ENCODE measurements around the gene SFTA2. TPM values are rescaled to one million over a fixed set of nuclear protein-coding genes. Genes with fewer than 3 reads are reported as not detected.

SFTA2 gene
- total RNA-seq, 2 experiments from 2014 or later: not detected

- Histone ChIP-seq H4K20me1 (ENCODE audit: insufficient read depth, low read length) (no peaks in the 10 kb centered on the region), H3K79me2 (ENCODE audit: insufficient read depth, low read depth, low read length) (no peaks in the 10 kb centered on the region), H3K4me1 (ENCODE audit: insufficient read depth, low read length, poor library complexity, severe bottlenecking) (no peaks in the 10 kb centered on the region), H3K9me3 (ENCODE audit: low read length) (no peaks in the 10 kb centered on the region), H3K27ac (ENCODE audit: low read depth, low read length, poor library complexity, severe bottlenecking) (no peak overlapping the region), H3K4me2 (ENCODE audit: low read length) (no peak overlapping the region), H3K9me2 (ENCODE audit: insufficient read depth, low read length) (no peaks in the 10 kb centered on the region), H2AFZ (ENCODE audit: low read length) (no peak overlapping the region), H3K4me3 (ENCODE audit: low read depth, low read length, poor library complexity, severe bottlenecking) (no peak overlapping the region), H3K36me3 (ENCODE audit: insufficient read depth, low read length) (peaks cover 14% of the 10 kb centered on the region; the same call in 1 of the 2 replicates)
- TF ChIP-seq, protein P1, sequence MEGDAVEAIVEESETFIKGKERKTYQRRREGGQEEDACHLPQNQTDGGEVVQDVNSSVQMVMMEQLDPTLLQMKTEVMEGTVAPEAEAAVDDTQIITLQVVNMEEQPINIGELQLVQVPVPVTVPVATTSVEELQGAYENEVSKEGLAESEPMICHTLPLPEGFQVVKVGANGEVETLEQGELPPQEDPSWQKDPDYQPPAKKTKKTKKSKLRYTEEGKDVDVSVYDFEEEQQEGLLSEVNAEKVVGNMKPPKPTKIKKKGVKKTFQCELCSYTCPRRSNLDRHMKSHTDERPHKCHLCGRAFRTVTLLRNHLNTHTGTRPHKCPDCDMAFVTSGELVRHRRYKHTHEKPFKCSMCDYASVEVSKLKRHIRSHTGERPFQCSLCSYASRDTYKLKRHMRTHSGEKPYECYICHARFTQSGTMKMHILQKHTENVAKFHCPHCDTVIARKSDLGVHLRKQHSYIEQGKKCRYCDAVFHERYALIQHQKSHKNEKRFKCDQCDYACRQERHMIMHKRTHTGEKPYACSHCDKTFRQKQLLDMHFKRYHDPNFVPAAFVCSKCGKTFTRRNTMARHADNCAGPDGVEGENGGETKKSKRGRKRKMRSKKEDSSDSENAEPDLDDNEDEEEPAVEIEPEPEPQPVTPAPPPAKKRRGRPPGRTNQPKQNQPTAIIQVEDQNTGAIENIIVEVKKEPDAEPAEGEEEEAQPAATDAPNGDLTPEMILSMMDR (conservative IDR thresholded peaks at IDR 0.05; ENCODE audit: low read length): no peak
- TF ChIP-seq EZH2phosphoT487 (IDR thresholded peaks at IDR 0.05; ENCODE audit: borderline replicate concordance, low read depth, low read length): no peak
- intact Hi-C loops (cut with micrococcal nuclease; ENCODE audit: unreplicated experiment): no loop called here
- DNase-seq (ENCODE audit: low spot score): no peak
- ChIA-PET POLR2A (no interaction called here), CTCF (ENCODE audit: unreplicated experiment) (interaction anchor here (0.6 to 0.7 kb wide), 2 partner anchors 11 to 12 kb away, joined by 3 read pairs; partner anchors contain the start of gene DDR1)
- no TSS peak for BruUV-seq (replicated peaks)
These were observed 35.4 kb downstream of the SFTA2 start for GRCh38 chr6:30896541-30896940.

GRCh38 chr6:30895343-30895742 lies 36.6 kb downstream of the SFTA2 start:
- H4K20me1 ChIP-seq (ENCODE audit: insufficient read depth, low read length): no peaks in the 10 kb centered on the region
- H3K79me2 ChIP-seq (ENCODE audit: insufficient read depth, low read depth, low read length): no peaks in the 10 kb centered on the region
- ChIA-PET POLR2A (interaction anchor here (1.0 kb wide), 1 partner anchor 12 kb away, joined by 3 read pairs; no protein-coding TSS in a partner anchor), CTCF (ENCODE audit: unreplicated experiment) (no interaction called here)
- intact Hi-C loops (cut with micrococcal nuclease; ENCODE audit: unreplicated experiment): no loop called here
- H3K4me2 ChIP-seq (ENCODE audit: low read length): no peak overlapping the region
- no peak overlapping the region for H3K27ac ChIP-seq (ENCODE audit: low read depth, low read length, poor library complexity, severe bottlenecking)
- H3K4me3 ChIP-seq (ENCODE audit: low read depth, low read length, poor library complexity, severe bottlenecking): no peak overlapping the region
- no peak for DNase-seq (ENCODE audit: low spot score)
- H3K9me2 ChIP-seq (ENCODE audit: insufficient read depth, low read length): no peaks in the 10 kb centered on the region
- no peaks in the 10 kb centered on the region for H3K4me1 ChIP-seq (ENCODE audit: insufficient read depth, low read length, poor library complexity, severe bottlenecking)
- H3K36me3 ChIP-seq (ENCODE audit: insufficient read depth, low read length): peaks cover 15% of the 10 kb centered on the region; the same call in 1 of the 2 replicates
- no peak overlapping the region for H2AFZ ChIP-seq (ENCODE audit: low read length)
- no peak for TF ChIP-seq EZH2phosphoT487 (IDR thresholded peaks at IDR 0.05; ENCODE audit: borderline replicate concordance, low read depth, low read length)
- TF ChIP-seq, protein P1 (conservative IDR thresholded peaks at IDR 0.05; ENCODE audit: low read length): no peak
- H3K9me3 ChIP-seq (ENCODE audit: low read length): no peaks in the 10 kb centered on the region
- BruUV-seq (replicated peaks): no TSS peak

DNA sequence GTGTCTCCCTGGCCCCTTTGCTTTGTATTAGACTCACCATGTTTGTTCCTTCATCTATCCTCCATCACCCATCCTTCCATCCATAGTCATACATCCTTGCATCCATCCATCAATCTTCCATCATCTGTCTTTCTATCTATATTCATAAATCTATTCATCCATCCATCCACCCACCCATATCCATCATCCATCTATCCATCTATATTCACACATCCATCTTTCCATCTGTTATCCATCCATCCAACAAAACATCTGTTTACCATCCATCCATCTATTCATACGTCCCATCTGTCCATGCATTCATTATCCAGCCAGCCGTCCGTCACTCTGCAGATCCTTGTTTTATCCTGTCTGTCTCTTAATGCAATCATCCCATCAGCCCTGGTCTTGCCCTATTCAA lies 37.0 kb downstream of the SFTA2 start:
- Histone ChIP-seq H4K20me1 (ENCODE audit: insufficient read depth, low read length) (no peaks in the 10 kb centered on the region), H3K4me2 (ENCODE audit: low read length) (no peak overlapping the region), H3K4me3 (ENCODE audit: low read depth, low read length, poor library complexity, severe bottlenecking) (no peak overlapping the region), H3K79me2 (ENCODE audit: insufficient read depth, low read depth, low read length) (no peaks in the 10 kb centered on the region), H3K4me1 (ENCODE audit: insufficient read depth, low read length, poor library complexity, severe bottlenecking) (no peaks in the 10 kb centered on the region), H2AFZ (ENCODE audit: low read length) (no peak overlapping the region), H3K36me3 (ENCODE audit: insufficient read depth, low read length) (peaks cover 17% of the 10 kb centered on the region; the same call in 1 of the 2 replicates), H3K9me2 (ENCODE audit: insufficient read depth, low read length) (no peaks in the 10 kb centered on the region), H3K9me3 (ENCODE audit: low read length) (no peaks in the 10 kb centered on the region), H3K27ac (ENCODE audit: low read depth, low read length, poor library complexity, severe bottlenecking) (no peak overlapping the region)
- TF ChIP-seq, protein P1 (conservative IDR thresholded peaks at IDR 0.05; ENCODE audit: low read length): no peak
- no peak for TF ChIP-seq EZH2phosphoT487 (IDR thresholded peaks at IDR 0.05; ENCODE audit: borderline replicate concordance, low read depth, low read length)
- intact Hi-C loops (cut with micrococcal nuclease; ENCODE audit: unreplicated experiment): no loop called here
- CTCF ChIA-PET (ENCODE audit: unreplicated experiment): no interaction called here
- POLR2A ChIA-PET: interaction anchor here (1.0 kb wide), 1 partner anchor 13 kb away, joined by 3 read pairs; no protein-coding TSS in a partner anchor
- BruUV-seq (replicated peaks): no TSS peak
- no peak for DNase-seq (ENCODE audit: low spot score)

Data from OCI-LY7 (cell line).